ENCODE data around the gene KIF26B.

KIF26B gene

DNA sequence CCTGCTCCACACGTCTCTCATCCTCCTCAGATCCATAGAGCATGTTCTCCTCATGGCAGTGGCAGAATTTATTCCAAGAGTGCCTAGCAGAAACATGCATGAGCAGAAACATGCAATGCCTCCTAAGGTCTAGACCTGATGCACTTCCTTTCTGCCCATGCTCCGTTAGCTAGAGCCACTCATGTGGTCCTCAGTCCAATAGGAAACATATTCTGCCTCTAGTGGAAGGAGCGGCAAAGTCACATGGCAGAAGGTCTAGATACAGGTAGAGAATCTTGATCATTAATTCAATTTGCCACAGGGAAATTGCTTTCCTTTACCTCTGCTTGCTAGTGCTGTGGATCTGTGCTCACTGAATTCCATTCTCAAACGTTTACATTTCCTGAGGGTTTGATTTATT lies 130.4 kb downstream of the KIF26B start:
- Histone ChIP-seq H3K9me2 (replicated peaks; ENCODE audit: insufficient read depth, low read length) (no peaks in the 10 kb centered on the region), H3K4me3 (ENCODE audit: low read length) (no peak overlapping the region), H2AFZ (ENCODE audit: low read length) (no peak overlapping the region), H3K9me3 (replicated peaks; ENCODE audit: insufficient read depth, low read length) (no peaks in the 10 kb centered on the region), H3K4me1 (ENCODE audit: low read length) (no peaks in the 10 kb centered on the region), H3K4me2 (ENCODE audit: low read depth, low read length) (no peak overlapping the region), H3K9ac (ENCODE audit: low read length) (no peak overlapping the region), H3K27me3 (replicated peaks; ENCODE audit: insufficient read depth, low read length) (no peaks in the 10 kb centered on the region), H4K20me1 (ENCODE audit: insufficient read depth, low read length) (no peaks in the 10 kb centered on the region), H3K27ac (ENCODE audit: low read length) (no peak overlapping the region), H3F3A (ENCODE audit: insufficient read depth, low read length) (no peaks in the 10 kb centered on the region), H3K79me2 (ENCODE audit: low read length) (no peaks in the 10 kb centered on the region), H3K36me3 (replicated peaks; ENCODE audit: insufficient read depth, low read length) (no peaks in the 10 kb centered on the region)
- TF ChIP-seq, protein P1, sequence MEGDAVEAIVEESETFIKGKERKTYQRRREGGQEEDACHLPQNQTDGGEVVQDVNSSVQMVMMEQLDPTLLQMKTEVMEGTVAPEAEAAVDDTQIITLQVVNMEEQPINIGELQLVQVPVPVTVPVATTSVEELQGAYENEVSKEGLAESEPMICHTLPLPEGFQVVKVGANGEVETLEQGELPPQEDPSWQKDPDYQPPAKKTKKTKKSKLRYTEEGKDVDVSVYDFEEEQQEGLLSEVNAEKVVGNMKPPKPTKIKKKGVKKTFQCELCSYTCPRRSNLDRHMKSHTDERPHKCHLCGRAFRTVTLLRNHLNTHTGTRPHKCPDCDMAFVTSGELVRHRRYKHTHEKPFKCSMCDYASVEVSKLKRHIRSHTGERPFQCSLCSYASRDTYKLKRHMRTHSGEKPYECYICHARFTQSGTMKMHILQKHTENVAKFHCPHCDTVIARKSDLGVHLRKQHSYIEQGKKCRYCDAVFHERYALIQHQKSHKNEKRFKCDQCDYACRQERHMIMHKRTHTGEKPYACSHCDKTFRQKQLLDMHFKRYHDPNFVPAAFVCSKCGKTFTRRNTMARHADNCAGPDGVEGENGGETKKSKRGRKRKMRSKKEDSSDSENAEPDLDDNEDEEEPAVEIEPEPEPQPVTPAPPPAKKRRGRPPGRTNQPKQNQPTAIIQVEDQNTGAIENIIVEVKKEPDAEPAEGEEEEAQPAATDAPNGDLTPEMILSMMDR (IDR thresholded peaks at IDR 0.05; ENCODE audit: low read length) = no peak
- TF ChIP-seq EZH2phosphoT487 (IDR thresholded peaks at IDR 0.05; ENCODE audit: low read length) = no peak
- TF ChIP-seq EZH2 (optimal IDR thresholded peaks at IDR 0.05; ENCODE audit: low read depth, low read length) = no peak
- DNase-seq = no peak

DNA sequence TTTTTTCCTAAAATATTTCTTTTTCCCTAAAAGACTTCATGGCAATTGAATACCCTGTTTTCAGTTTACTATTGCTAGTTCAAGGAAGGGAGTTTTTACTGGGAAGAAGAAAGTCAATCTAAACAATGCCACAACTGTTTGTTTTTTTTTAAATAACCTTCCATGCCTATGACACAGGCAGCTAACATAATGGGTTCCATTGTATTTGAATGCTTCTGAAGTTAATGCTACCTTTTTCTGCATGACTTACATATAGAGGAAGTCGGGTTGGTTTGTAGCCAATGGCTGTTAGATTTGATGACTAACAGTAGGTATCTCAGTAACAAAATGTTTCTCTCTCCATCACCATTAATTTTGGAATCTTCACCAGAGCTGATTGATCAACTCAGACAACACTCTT lies 134.0 kb downstream of the KIF26B start:
- Histone ChIP-seq H3K4me2 (ENCODE audit: low read depth, low read length) (no peak overlapping the region), H4K20me1 (ENCODE audit: insufficient read depth, low read length) (no peaks in the 10 kb centered on the region), H3K9me3 (replicated peaks; ENCODE audit: insufficient read depth, low read length) (no peaks in the 10 kb centered on the region), H3K9ac (ENCODE audit: low read length) (no peak overlapping the region), H3K79me2 (ENCODE audit: low read length) (no peaks in the 10 kb centered on the region), H3K9me2 (replicated peaks; ENCODE audit: insufficient read depth, low read length) (no peaks in the 10 kb centered on the region), H3K4me3 (ENCODE audit: low read length) (no peak overlapping the region), H3K27me3 (replicated peaks; ENCODE audit: insufficient read depth, low read length) (no peaks in the 10 kb centered on the region), H2AFZ (ENCODE audit: low read length) (no peak overlapping the region), H3K27ac (ENCODE audit: low read length) (no peak overlapping the region), H3F3A (ENCODE audit: insufficient read depth, low read length) (no peaks in the 10 kb centered on the region), H3K4me1 (ENCODE audit: low read length) (no peaks in the 10 kb centered on the region), H3K36me3 (replicated peaks; ENCODE audit: insufficient read depth, low read length) (no peaks in the 10 kb centered on the region)
- no peak for DNase-seq
- TF ChIP-seq EZH2 (optimal IDR thresholded peaks at IDR 0.05; ENCODE audit: low read depth, low read length) (no peak), EZH2phosphoT487 (IDR thresholded peaks at IDR 0.05; ENCODE audit: low read length) (no peak)
- TF ChIP-seq, protein P1 (IDR thresholded peaks at IDR 0.05; ENCODE audit: low read length) = no peak

DNA sequence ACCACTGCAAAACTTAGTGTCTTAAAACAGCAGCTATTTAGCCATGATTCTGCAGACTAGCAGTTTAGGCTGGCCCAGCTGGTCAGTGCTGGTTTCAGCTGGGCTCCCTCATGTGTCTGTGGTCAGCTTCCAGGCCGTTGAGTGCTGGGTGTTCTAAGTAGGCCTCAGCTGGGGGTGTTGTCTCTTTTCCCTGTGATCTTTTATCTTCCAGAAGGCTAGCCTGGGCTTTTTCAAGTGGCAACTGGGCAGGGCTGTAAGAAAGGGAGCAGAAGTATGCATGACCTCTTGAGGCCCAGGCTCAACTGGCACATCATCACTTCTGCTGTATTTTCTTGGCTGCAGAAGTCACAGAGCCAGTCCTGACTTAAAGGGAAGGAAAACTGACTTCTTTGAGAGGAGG lies 136.1 kb downstream of the KIF26B start:
- Histone ChIP-seq H3K36me3 (replicated peaks; ENCODE audit: insufficient read depth, low read length) (no peaks in the 10 kb centered on the region), H2AFZ (ENCODE audit: low read length) (no peak overlapping the region), H3F3A (ENCODE audit: insufficient read depth, low read length) (no peaks in the 10 kb centered on the region), H3K79me2 (ENCODE audit: low read length) (no peaks in the 10 kb centered on the region), H4K20me1 (ENCODE audit: insufficient read depth, low read length) (no peaks in the 10 kb centered on the region), H3K4me1 (ENCODE audit: low read length) (no peaks in the 10 kb centered on the region), H3K4me3 (ENCODE audit: low read length) (no peak overlapping the region), H3K9me3 (replicated peaks; ENCODE audit: insufficient read depth, low read length) (no peaks in the 10 kb centered on the region), H3K27ac (ENCODE audit: low read length) (no peak overlapping the region), H3K27me3 (replicated peaks; ENCODE audit: insufficient read depth, low read length) (no peaks in the 10 kb centered on the region), H3K4me2 (ENCODE audit: low read depth, low read length) (no peak overlapping the region), H3K9ac (ENCODE audit: low read length) (no peak overlapping the region), H3K9me2 (replicated peaks; ENCODE audit: insufficient read depth, low read length) (no peaks in the 10 kb centered on the region)
- DNase-seq = no peak
- no peak for TF ChIP-seq EZH2 (optimal IDR thresholded peaks at IDR 0.05; ENCODE audit: low read depth, low read length)
- TF ChIP-seq, protein P1 (IDR thresholded peaks at IDR 0.05; ENCODE audit: low read length) = no peak
- no peak for TF ChIP-seq EZH2phosphoT487 (IDR thresholded peaks at IDR 0.05; ENCODE audit: low read length)

Data from MM.1S (cell line).